Nucleus accumbens (tissue), 56 donors: ENCODE data around the gene SLC25A24.
"Not testable (repeated sequence)": the region's sequence is repeated elsewhere in the genome, so short reads cannot be mapped to it uniquely, and the experiment has no call there.

Source experiments
- DNase-seq, 56 donors: peaks; one replicate each; lab custom pipeline; 2025; lab: John Stamatoyannopoulos, UW

SLC25A24 gene

DNA sequence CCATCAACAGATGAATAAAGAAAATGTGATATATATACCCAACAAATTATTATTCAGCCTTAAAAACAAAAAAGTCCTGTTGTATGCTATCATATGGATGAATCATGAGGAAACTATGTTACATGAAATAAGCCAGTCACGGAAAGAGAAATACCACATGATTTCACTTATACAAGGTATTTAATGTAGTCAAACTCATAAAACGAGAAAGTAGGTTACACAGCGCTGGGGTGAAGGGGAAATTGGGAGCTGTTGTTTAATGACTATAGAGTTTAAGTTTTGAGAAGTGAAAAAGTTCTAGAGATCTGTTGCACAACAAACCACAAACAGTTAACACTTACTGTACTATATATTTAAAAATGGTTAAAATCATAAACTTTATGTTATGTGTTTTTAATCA lies 58.5 kb downstream of the SLC25A24 start:
- DNase-seq = no peak

DNA sequence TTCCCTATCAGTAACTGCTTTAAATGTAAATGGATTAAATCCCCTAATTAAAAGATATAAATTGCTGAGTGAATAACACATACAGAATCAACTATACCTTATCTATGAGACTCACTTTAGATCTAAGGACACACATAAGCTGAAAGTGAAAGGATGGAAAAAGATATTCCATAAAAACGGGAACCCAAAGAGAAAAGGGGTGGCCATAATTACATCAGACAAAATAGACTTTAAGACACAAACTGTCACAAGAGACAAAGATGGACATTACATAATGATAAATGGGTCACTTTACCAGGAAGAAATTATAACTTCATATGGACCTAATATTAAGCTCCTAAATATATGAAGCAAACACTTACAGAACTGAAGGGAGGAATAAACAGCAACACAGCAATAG lies 59.2 kb downstream of the SLC25A24 start:
- no peak for DNase-seq

- DNase-seq = no peak
Measured at GRCh38 chr1:108140177-108140576, 60.0 kb downstream of the SLC25A24 start.

GRCh38 chr1:108139555-108139954 lies 60.6 kb downstream of the SLC25A24 start:
- DNase-seq = not testable (repeated sequence)

GRCh38 chr1:108133148-108133547 lies 67.0 kb downstream of the SLC25A24 start:
- not testable (repeated sequence) for DNase-seq

GRCh38 chr1:108132367-108132766 lies 67.8 kb downstream of the SLC25A24 start:
- DNase-seq = not testable (repeated sequence)

GRCh38 chr1:108131281-108131680 lies 68.9 kb downstream of the SLC25A24 start:
- not testable (repeated sequence) for DNase-seq

- DNase-seq = no peak
Measured at GRCh38 chr1:108130794-108131193, 69.3 kb downstream of the SLC25A24 start.

DNA sequence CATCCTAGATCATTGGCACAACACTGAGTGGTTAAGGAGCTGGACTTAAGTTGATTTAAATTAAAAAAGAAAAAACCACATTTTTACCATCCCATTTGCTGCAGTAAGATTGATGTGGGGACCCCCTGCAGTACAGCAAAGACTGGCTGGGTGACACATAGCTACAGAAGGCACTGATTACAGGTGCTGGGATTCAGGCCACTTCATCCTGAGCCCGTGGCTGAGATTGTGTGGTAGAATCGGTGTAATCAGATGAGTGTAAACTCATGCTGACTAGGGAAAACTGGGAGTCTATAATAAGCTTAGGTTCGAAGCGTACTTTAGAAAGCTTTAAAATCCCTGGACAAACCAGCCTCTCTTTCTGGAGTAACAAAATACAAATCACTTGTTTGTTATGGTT lies 70.1 kb downstream of the SLC25A24 start:
- DNase-seq = no peak

DNA sequence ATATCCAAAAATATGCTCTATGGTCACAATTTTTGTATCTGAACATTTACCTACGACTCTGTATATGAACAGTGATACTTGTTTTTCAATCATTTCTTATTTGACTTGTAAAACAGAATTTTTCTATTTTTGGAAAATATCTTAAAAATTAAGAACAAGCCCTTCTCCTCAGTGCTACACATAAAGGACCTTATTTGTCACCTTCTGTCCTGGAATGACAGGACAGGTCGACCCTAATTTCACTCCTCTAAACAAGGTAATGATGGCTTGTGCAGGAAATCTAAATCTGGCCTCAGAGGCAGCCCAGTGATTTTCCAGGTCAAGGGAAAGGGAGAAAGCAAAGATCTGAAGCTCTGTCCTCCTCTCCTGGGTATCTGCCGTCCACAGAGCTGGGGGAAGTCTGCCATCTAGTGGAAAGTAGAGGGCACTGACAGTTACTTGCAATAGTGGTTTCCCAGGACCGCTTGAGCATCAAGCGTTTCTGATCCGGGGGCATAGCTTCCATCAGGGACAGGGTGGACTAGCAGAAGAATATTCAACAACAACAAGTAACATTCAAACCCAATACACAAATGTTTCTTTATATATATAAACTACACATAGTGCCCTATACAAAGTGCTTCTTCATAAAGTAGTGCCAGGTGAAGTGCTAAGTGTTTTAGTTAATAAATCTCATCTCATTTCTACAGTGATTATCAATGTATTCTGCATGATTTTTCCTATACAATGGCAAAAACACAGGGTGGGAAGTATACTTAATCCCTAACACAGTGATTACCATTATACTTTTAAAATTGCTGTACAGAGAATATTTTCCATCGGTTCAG lies 74.6 kb downstream of the SLC25A24 start:
- peak in 51 of 56 donors; percentile 3 to 79 (median 43) for DNase-seq

DNA sequence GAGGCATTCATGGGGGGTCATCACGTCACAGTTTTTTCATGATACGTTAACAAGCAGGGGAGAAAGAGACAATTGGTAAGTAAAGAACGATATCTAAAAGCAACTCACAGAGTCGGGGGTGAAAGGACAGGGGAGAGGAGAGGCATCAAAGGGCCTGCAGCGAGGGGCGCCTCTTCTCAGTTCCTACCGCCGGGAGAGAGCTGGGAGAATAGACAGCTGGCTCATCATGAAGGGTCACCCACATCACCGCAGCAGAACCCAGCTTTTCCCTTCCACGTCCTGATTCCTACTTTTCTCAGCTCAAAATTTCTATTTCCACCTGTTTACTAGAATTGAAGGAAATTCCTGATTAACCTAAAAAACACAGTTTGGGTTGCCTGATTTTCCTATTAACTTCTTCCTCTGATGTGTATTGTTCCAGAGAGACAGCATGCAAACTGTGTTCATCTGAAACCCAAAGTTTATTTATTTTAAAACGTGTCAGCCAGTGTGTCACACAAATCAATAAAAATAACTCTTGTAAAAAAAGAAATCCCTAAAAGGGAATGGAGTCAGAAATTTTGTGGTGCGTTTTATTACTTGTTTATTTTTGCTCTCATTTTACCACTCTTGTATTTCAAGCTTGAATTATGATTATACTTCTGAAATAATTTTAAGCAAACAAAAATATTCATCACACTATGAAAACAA lies 75.4 kb downstream of the SLC25A24 start:
- no peak for DNase-seq

- no peak for DNase-seq
Measured at GRCh38 chr1:108124023-108124422, 76.1 kb downstream of the SLC25A24 start.

GRCh38 chr1:108121358-108122143 lies 78.6 kb downstream of the SLC25A24 start:
- no peak for DNase-seq

- DNase-seq = no peak
Measured at GRCh38 chr1:108120163-108120562, 80.0 kb downstream of the SLC25A24 start.

DNA sequence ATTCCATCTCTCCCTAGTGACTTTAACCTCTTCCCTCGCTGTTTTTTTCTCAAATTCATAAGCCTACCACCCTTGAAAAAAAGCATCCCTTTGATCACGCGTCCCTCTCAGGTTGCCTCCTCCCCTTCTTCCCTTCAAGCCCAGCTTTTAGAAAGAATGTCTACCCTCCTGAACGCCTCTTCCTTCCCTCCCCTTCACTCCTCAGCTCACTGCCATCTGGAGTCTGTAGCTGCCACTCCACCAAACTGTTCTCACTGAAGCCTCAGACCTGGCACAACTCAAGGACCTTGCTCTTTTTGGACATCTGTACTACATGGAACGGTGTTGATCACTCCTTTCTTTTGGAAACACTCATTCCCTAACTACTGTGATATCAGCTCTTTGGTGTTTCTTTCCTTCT lies 80.6 kb downstream of the SLC25A24 start:
- no peak for DNase-seq

DNA sequence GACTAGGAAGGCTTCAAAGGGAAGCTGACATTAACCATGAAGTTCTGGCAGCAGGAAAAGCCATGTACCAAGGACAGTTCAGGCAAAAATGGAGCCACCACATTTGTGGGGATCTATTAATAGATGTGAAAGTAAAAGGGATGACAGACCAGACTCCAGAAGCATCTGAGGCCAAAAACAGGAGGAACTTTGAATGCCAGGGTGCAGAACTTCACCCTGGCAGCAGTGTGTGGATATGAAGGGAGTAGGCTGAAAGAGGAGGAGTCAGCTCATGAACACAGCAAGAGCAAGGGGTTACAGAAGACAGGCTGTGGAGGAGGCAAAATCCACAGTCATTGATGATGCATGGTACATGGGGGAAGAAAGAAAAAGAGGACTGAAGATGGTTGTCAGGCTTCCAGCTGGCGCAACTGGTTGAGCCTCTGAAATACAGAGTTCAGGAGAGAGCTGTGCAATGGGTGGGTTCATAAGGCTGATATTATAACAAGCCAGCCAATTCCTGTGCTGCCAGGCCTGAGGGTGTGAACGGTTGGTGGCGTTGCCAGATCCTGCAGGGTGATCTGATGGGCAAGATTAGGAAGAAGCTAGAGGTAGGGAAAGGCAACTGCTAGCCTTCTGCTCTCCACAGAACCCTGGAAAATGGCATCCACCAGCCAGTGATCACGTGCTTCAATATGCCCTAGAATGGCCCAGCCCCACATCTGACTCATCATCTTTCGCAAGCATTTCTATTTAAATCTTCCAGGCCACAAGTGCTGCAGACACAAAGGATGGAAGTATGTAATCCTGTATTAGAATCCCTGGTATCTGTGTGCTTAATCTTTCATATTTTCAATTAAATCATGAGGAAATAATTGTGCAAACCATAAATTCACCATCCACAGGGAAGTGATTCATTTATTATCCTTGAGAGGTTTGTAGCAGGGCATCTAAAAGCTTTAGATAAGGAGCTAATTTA lies 81.9 kb downstream of the SLC25A24 start:
- DNase-seq = no peak

DNA sequence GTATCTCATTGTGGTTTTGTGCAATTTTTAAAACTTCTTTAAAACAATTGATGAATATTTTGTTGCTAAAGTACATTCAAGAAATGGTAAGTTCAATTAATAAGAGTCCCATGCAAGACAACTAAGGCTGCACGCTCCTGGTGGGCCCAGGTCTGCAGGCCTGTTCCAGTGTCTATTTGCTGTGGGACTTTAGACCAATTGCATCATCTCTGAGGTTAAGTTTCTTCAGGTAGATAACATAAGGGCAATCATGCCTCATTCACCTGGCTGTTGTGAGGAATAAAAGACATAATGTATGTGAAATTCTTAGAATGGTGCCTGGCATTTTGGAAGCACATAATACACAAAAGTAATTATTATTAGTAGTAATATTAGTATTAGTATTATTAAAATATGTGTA lies 82.9 kb downstream of the SLC25A24 start:
- no peak for DNase-seq

DNA sequence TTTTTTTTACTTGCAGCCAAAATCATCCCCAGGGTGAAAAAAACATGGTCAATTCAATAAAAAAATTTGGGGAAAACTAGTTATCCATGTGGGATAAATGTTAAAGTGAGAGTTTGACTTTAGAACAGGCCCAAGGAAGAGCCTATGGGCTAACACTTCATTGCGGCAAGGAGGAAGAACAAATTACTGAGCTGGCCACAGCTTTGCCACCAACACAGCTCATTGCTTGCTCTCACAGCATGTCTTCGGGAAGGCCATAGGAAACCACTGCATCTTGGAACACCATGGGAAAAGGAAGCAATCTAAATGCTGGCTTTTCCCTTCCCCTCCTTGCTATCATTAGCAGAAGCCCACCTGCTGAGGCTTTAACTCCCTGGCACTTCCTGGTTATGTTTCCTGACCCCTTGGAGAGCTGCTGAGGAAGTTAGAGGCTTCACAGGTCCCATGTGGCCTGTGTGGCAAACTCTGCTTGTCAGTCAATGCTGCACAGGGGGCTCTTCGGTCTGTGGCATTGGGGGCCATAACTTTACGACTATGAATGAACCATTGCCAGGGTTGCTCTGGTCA lies 86.0 kb downstream of the SLC25A24 start:
- DNase-seq = no peak

DNA sequence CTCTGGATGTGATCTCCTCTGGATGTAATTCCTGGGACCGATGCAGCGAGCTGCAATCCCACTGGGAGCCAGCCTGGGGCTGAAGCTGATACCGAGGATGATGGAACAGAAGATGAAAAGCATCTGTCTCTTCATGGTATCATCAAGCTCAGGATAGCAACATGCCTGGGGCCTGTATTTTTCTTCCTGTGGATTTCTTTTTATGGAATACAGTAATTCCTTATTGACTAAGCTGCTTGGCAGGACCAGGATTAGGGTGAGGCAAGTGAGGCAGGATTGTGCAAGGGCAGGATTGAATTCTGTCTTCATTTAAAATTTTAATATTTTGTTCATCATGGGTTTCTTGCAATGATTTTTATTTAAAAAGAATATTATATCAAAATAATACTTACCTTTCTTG lies 86.6 kb downstream of the SLC25A24 start:
- no peak for DNase-seq
